B cell (primary cell): ENCODE data around the gene CDKN1A. TPM values are rescaled to one million over a fixed set of nuclear protein-coding genes. Genes with fewer than 3 reads are reported as not detected.
A peak's percentile ranks its signal among the peaks of the same experiment; 100 is the strongest.

ENCODE experiments used
- ATAC-seq: fragments of 200-7000 bp; cut with Tn5 transposase; one replicate; pipeline ENCODE4 v1.10.0; 2021; ENCODE audit warnings: low read depth, mild to moderate bottlenecking, moderate number of reproducible peaks, moderate library complexity
- CTCF ChIA-PET: fragments of 350-600 bp; sonication (Branson Sonifier 250); formaldehyde crosslinking; loops from one replicate; lab custom pipeline; 2021; ENCODE audit warnings: antibody characterized with exemption, inconsistent platforms; lab: Charles Lee
- POLR2A ChIA-PET: fragments of 350-600 bp; sonication (Branson Sonifier 250); formaldehyde crosslinking; loops from one replicate; lab custom pipeline; 2021; ENCODE audit warnings: antibody characterized with exemption; lab: Charles Lee
- DNase-seq: peaks from one replicate; pipeline ENCODE4 v3.0.0; 2013
- H2AFZ ChIP-seq: 2 replicates; pipeline ENCODE4 v1.6.1; 2012; ENCODE audit warnings: mild to moderate bottlenecking, low read depth, low read length; ENCODE audit not compliant: insufficient read depth, poor library complexity, severe bottlenecking
- H3K27ac ChIP-seq, 2 donors: 1 replicate in 1 of 2; 2 replicates in 1 of 2; pipeline ENCODE4 v1.5.1; 2012 to 2013; ENCODE audit warnings: low read length in 2 of 2, mild to moderate bottlenecking in 2 of 2, moderate library complexity in 1 of 2
- H3K27me3 ChIP-seq, 4 experiments: fragments of 200-600 bp in 1 of 4; sonication (generic) in 1 of 4; replicated peaks in 1 of 4; 1 replicate in 2 of 4; 2 replicates in 2 of 4; pipeline versions ENCODE4 v1.6.1 to v1.7.0; 2013 to 2016; ENCODE audit warnings: low read length in 3 of 4, mild to moderate bottlenecking in 2 of 4, mixed read lengths in 1 of 4, moderate library complexity in 1 of 4; ENCODE audit not compliant: insufficient read depth in 4 of 4, control insufficient read depth in 3 of 4; ENCODE audit errors: control extremely low read depth in 1 of 4
- H3K36me3 ChIP-seq, 2 experiments: replicated peaks in 1 of 2; 1 replicate in 1 of 2; 2 replicates in 1 of 2; pipeline versions ENCODE4 v1.6.1 to v1.7.1; 2013; ENCODE audit warnings: low read length in 1 of 2; ENCODE audit not compliant: insufficient read depth in 2 of 2, control insufficient read depth in 1 of 2; ENCODE audit errors: control extremely low read depth in 1 of 2, extremely low read depth in 1 of 2
- H3K4me1 ChIP-seq, 2 donors: fragments of 200-600 bp in 1 of 2; sonication (generic) in 1 of 2; 1 replicate in 1 of 2; 2 replicates in 1 of 2; pipeline versions ENCODE4 v1.5.1 to v1.6.1; 2013 to 2017; ENCODE audit warnings: low read length in 2 of 2; ENCODE audit not compliant: control insufficient read depth in 2 of 2, insufficient read depth in 2 of 2
- H3K4me2 ChIP-seq: replicated peaks from 2 replicates; pipeline ENCODE3; 2012; ENCODE audit warnings: mild to moderate bottlenecking, low read depth, low read length; ENCODE audit not compliant: poor library complexity, severe bottlenecking
- H3K4me3 ChIP-seq, 5 experiments: fragments of 200-600 bp in 1 of 5; sonication (generic) in 1 of 5; 1 replicate in 3 of 5; 2 replicates in 2 of 5; pipeline versions ENCODE4 v1.5.1 to v1.7.0; 2011 to 2016; ENCODE audit warnings: low read length in 4 of 5, mild to moderate bottlenecking in 4 of 5, low read depth in 2 of 5, control low read depth in 1 of 5, moderate library complexity in 1 of 5; ENCODE audit not compliant: insufficient read depth in 1 of 5; ENCODE audit errors: control extremely low read depth in 1 of 5, extremely low read depth in 1 of 5
- H3K79me2 ChIP-seq: fragments of 200-600 bp; sonication (generic); one replicate; pipeline ENCODE4 v1.6.0; 2016; ENCODE audit warnings: low read length; ENCODE audit not compliant: control insufficient read depth, insufficient read depth
- H3K9ac ChIP-seq: fragments of 200-600 bp; sonication (generic); 2 replicates; pipeline ENCODE4 v1.6.1; 2017; ENCODE audit warnings: mild to moderate bottlenecking, low read length, moderate library complexity
- H3K9me3 ChIP-seq, 3 donors: one replicate each; pipeline versions ENCODE4 v1.6.1 to v1.7.1; 2013; ENCODE audit warnings: low read length in 2 of 3; ENCODE audit not compliant: control insufficient read depth in 2 of 3, insufficient read depth in 1 of 3; ENCODE audit errors: control extremely low read depth in 1 of 3
- H4K20me1 ChIP-seq: 2 replicates; pipeline ENCODE4 v1.6.0; 2012; ENCODE audit warnings: mild to moderate bottlenecking, low read length; ENCODE audit not compliant: insufficient read depth, control insufficient read depth, poor library complexity, severe bottlenecking
- H3K27ac Mint-ChIP-seq: one replicate; pipeline ENCODE4 v1.8.0; 2021; ENCODE audit warnings: mixed read lengths
- H3K27me3 Mint-ChIP-seq: one replicate; pipeline ENCODE4 v1.8.0; 2021; ENCODE audit warnings: mixed read lengths
- H3K4me1 Mint-ChIP-seq: one replicate; pipeline ENCODE4 v1.8.0; 2021; ENCODE audit warnings: mixed read lengths
- H3K4me3 Mint-ChIP-seq: one replicate; pipeline ENCODE4 v1.8.0; 2021; ENCODE audit warnings: mixed read lengths
- H3K9me3 Mint-ChIP-seq: one replicate; pipeline ENCODE4 v1.8.0; 2022; ENCODE audit warnings: mixed read lengths; ENCODE audit not compliant: insufficient read depth
- CTCF ChIP-seq: fragments of 200-600 bp; IDR thresholded peaks from one replicate; pipeline ENCODE4 v1.8.0; 2022; ENCODE audit warnings: antibody characterized with exemption, mild to moderate bottlenecking
- EZH2 ChIP-seq: IDR thresholded peaks from 2 replicates; pipeline ENCODE4 v1.6.1; 2012; ENCODE audit warnings: borderline replicate concordance, low read depth, mild to moderate bottlenecking, moderate library complexity, low read length; ENCODE audit not compliant: insufficient read depth, poor library complexity, severe bottlenecking
- WGBS: methylation state at CpG from one replicate; pipeline ENCODE4 v1.1.5; 2013; ENCODE audit warnings: missing lambda C conversion rate; ENCODE audit not compliant: insufficient coverage; 5-methylcytosine and 5-hydroxymethylcytosine counted together
- intact Hi-C: fragments of 100-400 bp; cut with micrococcal nuclease; formaldehyde crosslinking; loops from one replicate; pipeline ENCODE4 v1.10.0; 2022
- polyA plus RNA-seq: library from polyadenylated mRNA; depleted of rRNA; stranded (reverse); fragments of >200 nt; gene quantifications from 2 replicates; pipeline ENCODE4 v1.2.3, GENCODE V29; 2012
- total RNA-seq, 2 donors: library from RNA; stranded (reverse); fragments of 120-200 nt in 1 of 2; gene quantifications; 1 replicate in 1 of 2; 2 replicates in 1 of 2; pipeline versions ENCODE4 v1.2.3 to v1.2.4, GENCODE V29; 2013 to 2022

The CDKN1A gene
- total and polyA plus RNA-seq, 2 donors (not counting 1 experiment from before 2014, with no cell fraction given): 45.5 to 352 TPM

GRCh38 chr6:36666287-36666686 is 12.2 kb upstream of the CDKN1A start:
- Histone ChIP-seq H3K4me2 (no peak overlapping the region), H4K20me1 (no peaks in the 10 kb centered on the region), H3K9ac (no peak overlapping the region), H3K27me3 (peaks cover 0 to 6% (median under 1%) of the 10 kb centered on the region in 4 experiments), H3K9me3 (peaks cover 0 to 3% (median 3%) of the 10 kb centered on the region in 3 donors), H3K4me1 (peaks cover 35 to 45% of the 10 kb centered on the region in 2 donors), H3K4me3 (no peak overlapping the region), H3K79me2 (no peaks in the 10 kb centered on the region), H3K27ac (no peak overlapping the region), H3K36me3 (no peaks in the 10 kb centered on the region), H2AFZ (no peak overlapping the region)
- POLR2A ChIA-PET: interaction anchor here (1.6 kb wide), 1 partner anchor 11 kb away, joined by 3 read pairs; no protein-coding TSS in a partner anchor
- Mint-ChIP-seq H3K4me3 (no peak overlapping the region), H3K27me3 (no peaks in the 10 kb centered on the region), H3K27ac (no peak overlapping the region), H3K4me1 (peaks cover 42% of the 10 kb centered on the region), H3K9me3 (no peaks in the 10 kb centered on the region)
- CTCF ChIA-PET: interaction anchor here (0.6 to 1.5 kb wide), 3 partner anchors 43 to 313 kb away, joined by 3 to 7 read pairs (median 3); no protein-coding TSS in a partner anchor
- WGBS: 100% methylated on average over 2 of the region's 2 CpGs
- TF ChIP-seq EZH2: no peak
- no peak for TF ChIP-seq CTCF
- DNase-seq: no peak
- intact Hi-C loops: no loop called here
- no peak for ATAC-seq

- WGBS: 14% methylated on average over 4 of the region's 9 CpGs
- DNase-seq (no peak), ATAC-seq (peak; percentile 31)
- no peak overlapping the region for H3K27ac Mint-ChIP-seq
- H3K4me1 Mint-ChIP-seq: peaks cover 42% of the 10 kb centered on the region
- Histone ChIP-seq H3K36me3 (no peaks in the 10 kb centered on the region), H4K20me1 (no peaks in the 10 kb centered on the region), H3K4me3 (no peak overlapping the region), H3K27ac (no peak overlapping the region), H3K27me3 (no peaks in the 10 kb centered on the region), H3K9ac (no peak overlapping the region), H3K4me2 (peak overlapping the region; percentile 27), H3K79me2 (no peaks in the 10 kb centered on the region), H3K4me1 (peaks cover 30 to 41% of the 10 kb centered on the region in 2 donors), H2AFZ (peak overlapping the region; percentile 3), H3K9me3 (peaks cover 0 to 3% (median 3%) of the 10 kb centered on the region in 3 donors)
- ChIA-PET CTCF (interaction anchor here (0.6 to 1.5 kb wide), 6 partner anchors 42 to 384 kb away, joined by 3 to 7 read pairs (median 3); no protein-coding TSS in a partner anchor), POLR2A (interaction anchor here (0.6 to 1.6 kb wide), 2 partner anchors 12 to 38 kb away, joined by 3 to 10 read pairs; no protein-coding TSS in a partner anchor)
- intact Hi-C loops: no loop called here
- TF ChIP-seq CTCF: no peak
- TF ChIP-seq EZH2: no peak
- no peaks in the 10 kb centered on the region for H3K27me3 Mint-ChIP-seq
- no peaks in the 10 kb centered on the region for H3K9me3 Mint-ChIP-seq
- H3K4me3 Mint-ChIP-seq: no peak overlapping the region
Measured at GRCh38 chr6:36666826-36667591, 11.5 kb upstream of the CDKN1A start.
